Lower lobe of right lung (tissue), 2 donors: ENCODE data around the gene C16orf87. TPM values are rescaled to one million over a fixed set of nuclear protein-coding genes. Genes with fewer than 3 reads are reported as not detected.

Experiments
- ATAC-seq, 2 donors: fragments of 200-7000 bp; cut with Tn5 transposase; one replicate each; pipeline ENCODE4 v1.9.1; 2020 to 2022; ENCODE audit warnings: mild to moderate bottlenecking in 2 of 2, moderate library complexity in 2 of 2
- DNase-seq: peaks from one replicate; pipeline ENCODE4 v3.0.0-alpha.2; 2020
- H3K27ac ChIP-seq: fragments of 200-600 bp; one replicate; pipeline ENCODE4 v1.8.0; 2022
- H3K27me3 ChIP-seq: fragments of 200-600 bp; one replicate; pipeline ENCODE4 v1.8.0; 2022; ENCODE audit warnings: low read depth
- H3K36me3 ChIP-seq: fragments of 200-600 bp; one replicate; pipeline ENCODE4 v1.8.0; 2022; ENCODE audit warnings: mild to moderate bottlenecking
- H3K4me1 ChIP-seq: fragments of 200-600 bp; one replicate; pipeline ENCODE4 v1.8.0; 2022
- H3K4me3 ChIP-seq: fragments of 200-600 bp; one replicate; pipeline ENCODE4 v1.8.0; 2022; ENCODE audit warnings: mild to moderate bottlenecking
- H3K9me3 ChIP-seq: fragments of 200-600 bp; one replicate; pipeline ENCODE4 v1.8.0; 2022
- intact Hi-C: fragments of 100-400 bp; cut with DNase I; formaldehyde crosslinking; loops from one replicate; pipeline ENCODE4 v1.11.0; 2022
- total RNA-seq: library from RNA; stranded (reverse); fragmentation: NEBNext Ultra II Directional; extraction: Animal tissue kit (Norgen Biotek cat#: 25700); gene quantifications from one replicate; pipeline ENCODE4 v1.2.1, GENCODE V29; 2021
- TF ChIP-seq, protein P1 (sequence below): fragments of 200-600 bp; IDR thresholded peaks from one replicate; pipeline ENCODE4 v1.8.0; 2022; ENCODE audit warnings: antibody characterized with exemption, mild to moderate bottlenecking
- donor health status: DM: no; HTN: yes; CAD: no; lungs with severe emphysema.

C16orf87 gene
- total RNA-seq, 1 donor from 2014 or later: 5.8 TPM

DNA sequence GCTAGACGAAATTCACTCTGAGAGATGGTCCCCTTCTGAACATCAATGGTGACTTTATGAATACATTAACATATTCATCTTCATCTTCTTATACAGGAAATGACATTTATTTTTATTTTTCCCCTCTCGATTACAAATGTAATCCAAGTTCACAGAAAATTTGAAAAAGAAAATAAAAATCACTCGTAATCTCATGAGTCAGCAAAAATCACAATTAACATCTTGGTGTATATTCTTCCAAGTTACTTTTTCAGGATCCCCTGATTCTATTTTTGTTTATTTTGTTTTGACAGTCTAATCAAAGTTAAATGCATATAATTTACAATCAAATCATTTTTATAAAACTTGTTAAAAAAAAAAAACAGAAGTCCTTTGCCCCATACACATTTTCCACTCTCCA lies 27.6 kb downstream of the C16orf87 start:
- TF ChIP-seq, protein P1, sequence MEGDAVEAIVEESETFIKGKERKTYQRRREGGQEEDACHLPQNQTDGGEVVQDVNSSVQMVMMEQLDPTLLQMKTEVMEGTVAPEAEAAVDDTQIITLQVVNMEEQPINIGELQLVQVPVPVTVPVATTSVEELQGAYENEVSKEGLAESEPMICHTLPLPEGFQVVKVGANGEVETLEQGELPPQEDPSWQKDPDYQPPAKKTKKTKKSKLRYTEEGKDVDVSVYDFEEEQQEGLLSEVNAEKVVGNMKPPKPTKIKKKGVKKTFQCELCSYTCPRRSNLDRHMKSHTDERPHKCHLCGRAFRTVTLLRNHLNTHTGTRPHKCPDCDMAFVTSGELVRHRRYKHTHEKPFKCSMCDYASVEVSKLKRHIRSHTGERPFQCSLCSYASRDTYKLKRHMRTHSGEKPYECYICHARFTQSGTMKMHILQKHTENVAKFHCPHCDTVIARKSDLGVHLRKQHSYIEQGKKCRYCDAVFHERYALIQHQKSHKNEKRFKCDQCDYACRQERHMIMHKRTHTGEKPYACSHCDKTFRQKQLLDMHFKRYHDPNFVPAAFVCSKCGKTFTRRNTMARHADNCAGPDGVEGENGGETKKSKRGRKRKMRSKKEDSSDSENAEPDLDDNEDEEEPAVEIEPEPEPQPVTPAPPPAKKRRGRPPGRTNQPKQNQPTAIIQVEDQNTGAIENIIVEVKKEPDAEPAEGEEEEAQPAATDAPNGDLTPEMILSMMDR: no peak
- Histone ChIP-seq H3K4me3 (no peak overlapping the region), H3K9me3 (no peaks in the 10 kb centered on the region), H3K27me3 (no peaks in the 10 kb centered on the region), H3K4me1 (no peaks in the 10 kb centered on the region), H3K36me3 (peaks cover 9% of the 10 kb centered on the region), H3K27ac (no peak overlapping the region)
- intact Hi-C loops: no loop called here
- ATAC-seq (no peak), DNase-seq (no peak)

DNA sequence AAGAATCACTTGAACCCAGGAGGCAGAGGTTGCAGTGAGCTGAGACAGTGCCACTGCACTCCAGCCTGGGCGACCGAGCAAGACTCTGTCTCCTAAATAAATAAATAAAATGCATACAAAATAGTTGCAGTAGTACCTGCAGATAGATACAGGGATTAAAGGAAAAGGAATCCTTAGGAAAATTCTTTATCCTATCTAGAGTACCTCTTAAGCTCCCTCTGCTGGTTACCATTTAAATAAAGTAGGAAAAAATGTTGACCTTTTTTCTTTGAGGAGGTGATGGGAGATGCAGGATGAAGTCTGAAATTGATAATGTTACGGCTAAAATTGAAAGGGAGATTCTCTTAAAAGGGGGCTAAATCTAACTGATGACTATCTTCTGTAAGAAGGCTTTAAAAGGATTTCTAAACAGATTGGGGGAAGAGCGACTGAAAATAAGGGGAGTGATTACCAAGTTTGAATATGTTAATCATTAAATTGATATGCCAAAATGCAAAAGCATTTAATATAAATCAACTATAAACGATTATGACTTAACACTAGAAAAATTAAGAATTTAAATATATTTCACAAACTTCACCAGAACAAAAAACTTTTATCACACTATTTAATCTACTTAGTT lies 29.4 kb downstream of the C16orf87 start:
- ATAC-seq: no peak
- TF ChIP-seq, protein P1: peak; percentile 33
- Histone ChIP-seq H3K4me3 (no peak overlapping the region), H3K27ac (no peak overlapping the region), H3K27me3 (no peaks in the 10 kb centered on the region), H3K36me3 (peaks cover 9% of the 10 kb centered on the region), H3K4me1 (no peaks in the 10 kb centered on the region), H3K9me3 (no peaks in the 10 kb centered on the region)
- intact Hi-C loops: no loop called here
- DNase-seq: no peak

DNA sequence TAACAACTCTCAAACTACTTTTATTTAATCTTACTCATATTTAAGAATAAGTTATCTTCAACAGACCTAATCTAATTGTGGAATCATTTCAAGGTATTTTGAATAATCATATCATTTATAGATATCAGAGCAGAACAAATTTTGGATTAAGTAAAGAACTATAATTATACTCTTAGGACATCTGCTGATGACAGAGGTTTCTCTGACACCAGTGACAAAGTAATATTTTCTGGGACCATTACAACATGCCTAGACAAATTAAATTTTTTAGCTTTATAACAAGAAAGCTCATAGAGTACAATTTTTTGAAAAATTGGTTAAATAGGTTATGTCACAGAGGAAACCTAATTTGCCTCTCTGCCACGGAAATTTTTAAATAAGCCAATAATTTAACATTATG lies 30.5 kb downstream of the C16orf87 start:
- intact Hi-C loops: no loop called here
- TF ChIP-seq, protein P1: no peak
- H3K4me1 ChIP-seq: no peaks in the 10 kb centered on the region
- H3K27me3 ChIP-seq: no peaks in the 10 kb centered on the region
- DNase-seq (no peak), ATAC-seq (no peak)
- no peak overlapping the region for H3K4me3 ChIP-seq
- H3K36me3 ChIP-seq: peaks cover 9% of the 10 kb centered on the region
- no peak overlapping the region for H3K27ac ChIP-seq
- H3K9me3 ChIP-seq: no peaks in the 10 kb centered on the region

DNA sequence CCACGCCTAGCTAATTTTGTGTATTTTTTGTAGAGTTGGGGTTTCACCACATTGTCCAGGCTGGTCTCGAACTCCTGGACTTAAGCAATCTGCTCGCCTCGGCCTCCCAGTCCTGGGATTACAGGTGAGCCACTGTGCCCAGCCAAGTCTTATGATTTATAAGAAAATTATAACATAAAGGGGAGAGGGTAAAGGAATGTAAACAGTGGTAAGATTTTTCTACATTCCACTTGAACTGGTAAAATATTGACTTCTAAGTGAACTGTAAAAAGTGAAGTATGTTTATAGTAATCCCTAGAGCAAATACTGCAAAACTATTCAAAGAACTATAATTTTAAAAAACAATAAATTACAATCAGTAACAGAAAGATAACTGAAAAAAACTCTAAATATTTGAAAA lies 33.5 kb downstream of the C16orf87 start:
- Histone ChIP-seq H3K27me3 (no peaks in the 10 kb centered on the region), H3K4me3 (no peak overlapping the region), H3K27ac (no peak overlapping the region), H3K36me3 (peaks cover 2% of the 10 kb centered on the region), H3K9me3 (no peaks in the 10 kb centered on the region), H3K4me1 (no peaks in the 10 kb centered on the region)
- TF ChIP-seq, protein P1: no peak
- DNase-seq (no peak), ATAC-seq (peak in 1 of 2 donors; percentile 25)
- intact Hi-C loops: no loop called here

DNA sequence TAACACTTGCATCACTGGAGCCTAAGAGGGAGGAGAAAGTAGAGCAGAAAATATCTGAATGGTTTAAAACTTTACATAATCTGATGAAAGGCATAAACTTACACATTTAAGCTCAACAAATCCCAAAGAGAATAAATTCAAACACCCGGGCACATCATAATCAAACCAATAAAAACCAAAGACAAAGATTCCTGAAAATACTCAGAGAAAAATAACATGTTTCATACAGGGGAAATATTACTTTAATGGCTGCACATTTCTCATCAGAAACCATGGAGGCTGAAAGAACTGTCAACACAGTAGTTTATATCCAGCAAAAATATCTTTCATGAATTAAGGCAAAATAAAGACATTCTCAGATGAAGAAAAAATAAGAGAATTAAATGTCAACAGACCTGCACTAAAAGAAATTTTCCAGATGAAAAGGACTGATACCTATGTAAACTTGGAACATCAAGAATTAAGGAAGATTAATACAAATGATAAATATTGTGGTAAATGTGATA lies 34.2 kb downstream of the C16orf87 start:
- Histone ChIP-seq H3K4me3 (no peak overlapping the region), H3K27me3 (no peaks in the 10 kb centered on the region), H3K27ac (no peak overlapping the region), H3K9me3 (no peaks in the 10 kb centered on the region), H3K36me3 (no peaks in the 10 kb centered on the region), H3K4me1 (no peaks in the 10 kb centered on the region)
- intact Hi-C loops: no loop called here
- no peak for DNase-seq
- ATAC-seq: no peak
- TF ChIP-seq, protein P1: no peak
